HG03565 (cell line): Measurements from ENCODE around the gene RAD23B.

ENCODE experiments used
- ATAC-seq: cut with Tn5 transposase; IDR thresholded peaks from one replicate; pipeline ENCODE4 v1.9.1; 2021; ENCODE audit warnings: mild to moderate bottlenecking, moderate library complexity; ENCODE audit not compliant: unreplicated experiment

The RAD23B gene

GRCh38 chr9:107367727-107368502, 84.8 kb downstream of the RAD23B start:
- ATAC-seq, result no peak

GRCh38 chr9:107368696-107369095, 85.6 kb downstream of the RAD23B start:
- no peak for ATAC-seq

- ATAC-seq, result no peak
Observed at GRCh38 chr9:107373809-107374208, 90.7 kb downstream of the RAD23B start.

GRCh38 chr9:107375001-107375400, 91.9 kb downstream of the RAD23B start:
- ATAC-seq, result no peak

- no peak for ATAC-seq
Observed at GRCh38 chr9:107375651-107376369, 92.7 kb downstream of the RAD23B start.

GRCh38 chr9:107378006-107378405, 94.9 kb downstream of the RAD23B start:
- ATAC-seq, result no peak
